ENCODE results near the gene DGKE. TPM values are rescaled to one million over a fixed set of nuclear protein-coding genes. Genes with fewer than 3 reads are reported as not detected.

Gene DGKE
- total and polyA plus RNA-seq, 8 donors, result 1.8 to 7.6 (median 4.4) TPM

DNA sequence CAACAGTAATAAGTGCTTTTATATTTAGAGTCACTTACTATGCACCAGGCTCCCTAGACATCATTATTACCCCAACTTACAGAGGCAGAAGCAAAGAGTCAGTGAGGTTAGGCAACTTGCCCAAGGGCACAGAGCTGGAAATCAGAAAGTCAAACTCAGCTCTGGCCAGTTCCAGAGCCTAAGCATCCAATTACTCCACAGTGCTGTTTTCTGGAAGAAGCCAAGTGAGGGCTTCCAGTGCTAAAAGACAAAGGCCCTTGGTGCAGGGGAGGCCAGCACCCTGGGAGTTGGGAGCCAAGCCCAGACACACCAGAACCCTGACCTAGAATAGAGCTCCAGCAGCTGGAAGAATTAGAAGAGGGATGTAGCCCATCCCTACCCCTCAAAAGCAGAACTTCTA is 40.4 kb upstream of the DGKE start:
- TF ChIP-seq, protein P1, sequence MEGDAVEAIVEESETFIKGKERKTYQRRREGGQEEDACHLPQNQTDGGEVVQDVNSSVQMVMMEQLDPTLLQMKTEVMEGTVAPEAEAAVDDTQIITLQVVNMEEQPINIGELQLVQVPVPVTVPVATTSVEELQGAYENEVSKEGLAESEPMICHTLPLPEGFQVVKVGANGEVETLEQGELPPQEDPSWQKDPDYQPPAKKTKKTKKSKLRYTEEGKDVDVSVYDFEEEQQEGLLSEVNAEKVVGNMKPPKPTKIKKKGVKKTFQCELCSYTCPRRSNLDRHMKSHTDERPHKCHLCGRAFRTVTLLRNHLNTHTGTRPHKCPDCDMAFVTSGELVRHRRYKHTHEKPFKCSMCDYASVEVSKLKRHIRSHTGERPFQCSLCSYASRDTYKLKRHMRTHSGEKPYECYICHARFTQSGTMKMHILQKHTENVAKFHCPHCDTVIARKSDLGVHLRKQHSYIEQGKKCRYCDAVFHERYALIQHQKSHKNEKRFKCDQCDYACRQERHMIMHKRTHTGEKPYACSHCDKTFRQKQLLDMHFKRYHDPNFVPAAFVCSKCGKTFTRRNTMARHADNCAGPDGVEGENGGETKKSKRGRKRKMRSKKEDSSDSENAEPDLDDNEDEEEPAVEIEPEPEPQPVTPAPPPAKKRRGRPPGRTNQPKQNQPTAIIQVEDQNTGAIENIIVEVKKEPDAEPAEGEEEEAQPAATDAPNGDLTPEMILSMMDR (IDR thresholded peaks at IDR 0.05), result no peak
- H3K9me3 ChIP-seq, result no peaks in the 10 kb centered on the region
- no peak for FAIRE-seq
- no peaks in the 10 kb centered on the region for H3K36me3 ChIP-seq
- no peak overlapping the region for H3K27ac ChIP-seq
- ATAC-seq, result no peak
- H3K27me3 ChIP-seq, result no peaks in the 10 kb centered on the region
- H3K4me1 ChIP-seq, result no peaks in the 10 kb centered on the region
- no peak for DNase-seq
- intact Hi-C loops (cut with DNase I), result no loop called here
- no peak overlapping the region for H3K4me3 ChIP-seq

- 55 to 77% methylated on average over 3 of the region's 3 CpGs for WGBS, 2 donors
- no peak for ATAC-seq
- Histone ChIP-seq H3K4me3 (no peak overlapping the region), H3K27ac (no peak overlapping the region), H3K9me3 (no peaks in the 10 kb centered on the region), H3K36me3 (no peaks in the 10 kb centered on the region), H3K4me1 (no peaks in the 10 kb centered on the region), H3K27me3 (no peaks in the 10 kb centered on the region)
- no peak for FAIRE-seq
- TF ChIP-seq, protein P1 (IDR thresholded peaks at IDR 0.05), result no peak
- DNase-seq, result no peak
- intact Hi-C loops (cut with DNase I), result no loop called here
Observed at GRCh38 chr17:56793957-56794356, 40.0 kb upstream of the DGKE start.

GRCh38 chr17:56795221-56795865 is 38.6 kb upstream of the DGKE start:
- no peak for ATAC-seq
- Histone ChIP-seq H3K27ac (no peak overlapping the region), H3K9me3 (no peaks in the 10 kb centered on the region), H3K4me1 (no peaks in the 10 kb centered on the region), H3K27me3 (no peaks in the 10 kb centered on the region), H3K36me3 (no peaks in the 10 kb centered on the region), H3K4me3 (no peak overlapping the region)
- 79 to 89% methylated on average over 5 of the region's 5 CpGs for WGBS, 2 donors
- FAIRE-seq, result no peak
- intact Hi-C loops (cut with DNase I), result no loop called here
- TF ChIP-seq, protein P1 (IDR thresholded peaks at IDR 0.05), result no peak
- DNase-seq, result no peak

DNA sequence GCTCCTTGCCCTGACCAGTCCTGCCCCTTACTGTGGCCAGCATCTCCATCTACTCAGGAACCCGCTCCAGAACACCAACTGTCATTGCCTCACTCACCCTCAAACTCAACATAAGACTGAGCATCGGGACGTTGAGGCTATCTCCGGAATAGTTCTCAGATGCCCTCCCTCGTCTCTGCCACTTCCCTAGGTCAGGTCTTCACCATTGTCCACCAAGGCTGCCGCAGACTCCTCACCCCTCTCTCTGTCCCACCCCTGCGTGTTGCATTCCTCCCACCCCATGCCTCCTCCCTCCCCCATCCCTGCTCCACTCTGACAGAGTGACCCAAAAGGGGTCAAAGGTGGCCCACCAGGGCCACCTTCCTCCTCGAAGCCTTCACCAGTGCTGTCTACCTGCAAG is 37.4 kb upstream of the DGKE start:
- ATAC-seq, result no peak
- Histone ChIP-seq H3K27ac (no peak overlapping the region), H3K4me1 (no peaks in the 10 kb centered on the region), H3K36me3 (no peaks in the 10 kb centered on the region), H3K27me3 (no peaks in the 10 kb centered on the region), H3K9me3 (no peaks in the 10 kb centered on the region), H3K4me3 (no peak overlapping the region)
- 83 to 91% methylated on average over 8 of the region's 8 CpGs for WGBS, 2 donors
- TF ChIP-seq, protein P1 (IDR thresholded peaks at IDR 0.05), result no peak
- FAIRE-seq, result no peak
- intact Hi-C loops (cut with DNase I), result no loop called here
- no peak for DNase-seq

GRCh38 chr17:56798916-56799315 is 35.0 kb upstream of the DGKE start:
- Histone ChIP-seq H3K27ac (no peak overlapping the region), H3K36me3 (no peaks in the 10 kb centered on the region), H3K4me1 (no peaks in the 10 kb centered on the region), H3K4me3 (no peak overlapping the region), H3K9me3 (no peaks in the 10 kb centered on the region), H3K27me3 (no peaks in the 10 kb centered on the region)
- FAIRE-seq, result no peak
- ATAC-seq, result no peak
- TF ChIP-seq, protein P1 (IDR thresholded peaks at IDR 0.05), result no peak
- WGBS, 2 donors, result 51 to 52% methylated on average over 4 of the region's 4 CpGs
- DNase-seq, result no peak
- intact Hi-C loops (cut with DNase I), result no loop called here

Measured in pancreas (tissue), 10 donors.